Left lobe of liver (tissue), 2 donors: ENCODE data around the gene IGFBP1. TPM values are rescaled to one million over a fixed set of nuclear protein-coding genes. Genes with fewer than 3 reads are reported as not detected.

Experiments used
- ATAC-seq: fragments of 200-7000 bp; cut with Tn5 transposase; one replicate; pipeline ENCODE4 v1.9.1; 2020; ENCODE audit warnings: mild to moderate bottlenecking, moderate library complexity
- DNase-seq: peaks from one replicate; pipeline ENCODE4 v3.0.0-alpha.2; 2020; ENCODE audit warnings: low spot score
- total RNA-seq: library from RNA; stranded (reverse); gene quantifications from one replicate; pipeline ENCODE4 v1.2.1, GENCODE V29; 2021
- donor health status: DM: no; HTN: no; CAD: no; lungs with moderate emphysema.
- donor health status: DM: no; HTN: yes; CAD: no.

The IGFBP1 gene
- total RNA-seq, 1 donor from 2014 or later, result 13.7 TPM

GRCh38 chr7:45880433-45880860 is 7.8 kb upstream of the IGFBP1 start:
- DNase-seq (peak; percentile 70), ATAC-seq (peak; percentile 47)

GRCh38 chr7:45881280-45881758 is 7.0 kb upstream of the IGFBP1 start:
- DNase-seq, result no peak
- no peak for ATAC-seq

- DNase-seq, result peak; percentile 60
- ATAC-seq, result peak; percentile 62
These were observed 6.4 kb upstream of the IGFBP1 start for GRCh38 chr7:45881759-45882464.

GRCh38 chr7:45882465-45882810 is 5.8 kb upstream of the IGFBP1 start:
- ATAC-seq (no peak), DNase-seq (no peak)

- no peak for DNase-seq
- no peak for ATAC-seq
These were observed 4.2 kb upstream of the IGFBP1 start for GRCh38 chr7:45884136-45884535.

GRCh38 chr7:45885264-45885882 is 2.9 kb upstream of the IGFBP1 start:
- DNase-seq, result peak; percentile 81
- ATAC-seq, result peak; percentile 60

GRCh38 chr7:45886931-45887667 is 1.2 kb upstream of the IGFBP1 start:
- ATAC-seq (no peak), DNase-seq (no peak)

- DNase-seq (no peak), ATAC-seq (no peak)
These were observed 692 bp downstream of the IGFBP1 start for GRCh38 chr7:45888993-45889366.

GRCh38 chr7:45889367-45890067 is 1.2 kb downstream of the IGFBP1 start:
- no peak for DNase-seq
- ATAC-seq, result no peak

GRCh38 chr7:45890125-45890901 is 2.0 kb downstream of the IGFBP1 start:
- DNase-seq, result no peak
- no peak for ATAC-seq

GRCh38 chr7:45890902-45891461 is 2.7 kb downstream of the IGFBP1 start:
- ATAC-seq, result no peak
- no peak for DNase-seq

GRCh38 chr7:45891462-45892402 is 3.4 kb downstream of the IGFBP1 start:
- DNase-seq, result no peak
- no peak for ATAC-seq

GRCh38 chr7:45892407-45893035 is 4.2 kb downstream of the IGFBP1 start:
- no peak for DNase-seq
- no peak for ATAC-seq

- no peak for ATAC-seq
- DNase-seq, result no peak
These were observed 5.2 kb downstream of the IGFBP1 start for GRCh38 chr7:45893374-45893995.

- DNase-seq (no peak), ATAC-seq (no peak)
These were observed 5.8 kb downstream of the IGFBP1 start for GRCh38 chr7:45893996-45894664.

GRCh38 chr7:45894665-45895062 is 6.4 kb downstream of the IGFBP1 start:
- DNase-seq (no peak), ATAC-seq (no peak)

- DNase-seq (no peak), ATAC-seq (no peak)
These were observed 8.9 kb downstream of the IGFBP1 start for GRCh38 chr7:45897042-45897690.
